GM23338 (cell line): ENCODE data around the gene CACNA2D1.

Source experiments
- CREB1 ChIP-seq: fragments of 250-450 bp; sonication (Bioruptor Pico); IDR thresholded peaks from 2 replicates; pipeline ENCODE4 v1.5.0; 2020; ENCODE audit warnings: low read depth, mild to moderate bottlenecking, moderate library complexity
- CTCF ChIP-seq, 2 experiments: fragments of 200-600 bp in 1 of 2; sonication (generic) in 1 of 2; conservative IDR thresholded peaks; 2 replicates each; pipeline versions ENCODE4 v1.5.1 to v1.6.1; 2016 to 2017; ENCODE audit warnings: antibody characterized with exemption in 2 of 2, low read depth in 2 of 2, mild to moderate bottlenecking in 2 of 2, moderate library complexity in 1 of 2
- ETS1 ChIP-seq: IDR thresholded peaks from 2 replicates; pipeline ENCODE4 v1.6.1; 2016; ENCODE audit warnings: antibody characterized with exemption
- EZH2 ChIP-seq: fragments of 200-600 bp; sonication (generic); IDR thresholded peaks from one replicate; pipeline ENCODE4 v1.8.0; 2017; ENCODE audit warnings: antibody characterized with exemption, mild to moderate bottlenecking, low read depth; ENCODE audit not compliant: unreplicated experiment
- EZH2phosphoT487 ChIP-seq: fragments of 200-600 bp; sonication (generic); IDR thresholded peaks from one replicate; pipeline ENCODE4 v1.8.1; 2018; ENCODE audit warnings: antibody characterized with exemption; ENCODE audit not compliant: unreplicated experiment
- JUNB ChIP-seq: IDR thresholded peaks from one replicate; pipeline ENCODE4 v1.6.1; 2016; ENCODE audit warnings: antibody characterized with exemption; ENCODE audit not compliant: unreplicated experiment
- NANOG ChIP-seq: IDR thresholded peaks from 2 replicates; pipeline ENCODE4 v1.6.1; 2016; ENCODE audit warnings: antibody characterized with exemption, borderline replicate concordance
- POLR2AphosphoS5 ChIP-seq: IDR thresholded peaks from 2 replicates; pipeline ENCODE4 v1.6.1; 2016; ENCODE audit warnings: antibody characterized with exemption, low read depth
- REST ChIP-seq: IDR thresholded peaks from one replicate; pipeline ENCODE4 v1.6.1; 2018; ENCODE audit warnings: antibody characterized with exemption; ENCODE audit not compliant: unreplicated experiment
- STAT1 ChIP-seq: IDR thresholded peaks from one replicate; pipeline ENCODE4 v1.6.1; 2016; ENCODE audit warnings: antibody characterized with exemption; ENCODE audit not compliant: unreplicated experiment
- ZNF114 ChIP-seq: fragments of 250-450 bp; sonication (Bioruptor Pico); IDR thresholded peaks from 2 replicates; pipeline ENCODE4 v1.5.0; 2020; ENCODE audit warnings: mild to moderate bottlenecking, moderate library complexity
- ZNF331 ChIP-seq: fragments of 250-450 bp; sonication (Bioruptor Pico); IDR thresholded peaks from 2 replicates; pipeline ENCODE4 v1.5.0; 2020; ENCODE audit warnings: low read depth, mild to moderate bottlenecking, moderate library complexity

GRCh38 chr7:82057476-82057875, 386.1 kb downstream of the CACNA2D1 start:
- TF ChIP-seq CTCF (conservative IDR thresholded peaks at IDR 0.05; ENCODE audit: low read depth in 2 of 2): no peak
- no peak for TF ChIP-seq JUNB
- TF ChIP-seq REST: no peak
- TF ChIP-seq EZH2phosphoT487: no peak
- no peak for TF ChIP-seq POLR2AphosphoS5
- TF ChIP-seq ZNF331 (CRISPR knock-in tag): no peak
- no peak for TF ChIP-seq STAT1
- TF ChIP-seq EZH2: no peak
- TF ChIP-seq CREB1 (CRISPR knock-in tag): no peak
- no peak for TF ChIP-seq ETS1
- no peak for TF ChIP-seq NANOG
- TF ChIP-seq ZNF114: no peak
